Esophagus squamous epithelium (tissue), 5 donors: ENCODE measurements around the gene CMTR1. TPM values are rescaled to one million over a fixed set of nuclear protein-coding genes. Genes with fewer than 3 reads are reported as not detected.

Source experiments
- DNase-seq: peaks from one replicate; lab custom pipeline; 2025; lab: John Stamatoyannopoulos, UW
- H3K27ac ChIP-seq, 4 donors: fragments of 200-600 bp; sonication (generic); one replicate each; pipeline ENCODE4 v1.5.1; 2016 to 2019; ENCODE audit warnings: mild to moderate bottlenecking in 1 of 4
- H3K27me3 ChIP-seq, 4 donors: fragments of 200-600 bp; sonication (generic); 1 replicate in 3 of 4; 2 replicates in 1 of 4; pipeline versions ENCODE4 v1.5.1 to v1.6.0; 2017 to 2021; ENCODE audit warnings: antibody characterized with exemption in 1 of 4
- H3K36me3 ChIP-seq, 3 donors: fragments of 200-600 bp; sonication (generic); one replicate each; pipeline ENCODE4 v1.5.1; 2016 to 2019
- H3K4me1 ChIP-seq, 3 donors: fragments of 200-600 bp; sonication (generic); one replicate each; pipeline ENCODE4 v1.5.1; 2017 to 2019
- H3K4me3 ChIP-seq, 4 donors: fragments of 200-600 bp; sonication (generic); 1 replicate in 3 of 4; 2 replicates in 1 of 4; pipeline ENCODE4 v1.5.1; 2016 to 2019; ENCODE audit warnings: mild to moderate bottlenecking in 2 of 4, moderate library complexity in 1 of 4
- H3K9me3 ChIP-seq, 3 donors: fragments of 200-600 bp; sonication (generic); one replicate each; pipeline ENCODE4 v1.5.1; 2016 to 2019
- POLR2A ChIP-seq, 4 donors: fragments of 450-650 bp; IDR thresholded peaks; one replicate each; pipeline ENCODE4 v1.6.1; 2017; ENCODE audit warnings: antibody characterized with exemption in 4 of 4, mild to moderate bottlenecking in 4 of 4, moderate library complexity in 3 of 4
- WGBS, 2 donors: methylation state at CpG; one replicate each; pipeline ENCODE4 v1.1.5; 2018; 5-methylcytosine and 5-hydroxymethylcytosine counted together
- intact Hi-C: fragments of 100-400 bp; cut with DNase I; formaldehyde crosslinking; loops from one replicate; pipeline ENCODE4 v1.15.0; 2022
- total RNA-seq, 4 donors: library from RNA; depleted of rRNA; stranded (reverse); fragments of >200 nt; gene quantifications; one replicate each; pipeline ENCODE4 v1.1.0, GENCODE V29; 2016
- TF ChIP-seq, protein P1 (sequence below), 6 experiments: fragments of 450-650 bp in 4 of 6; fragments of 200-600 bp in 2 of 6; sonication (generic) in 2 of 6; IDR thresholded peaks; one replicate each; pipeline ENCODE4 v1.5.1; 2016 to 2019; ENCODE audit warnings: antibody characterized with exemption in 6 of 6, mild to moderate bottlenecking in 4 of 6, moderate library complexity in 4 of 6
- donor health status: DM: yes; HTN: yes; CAD: no.

The CMTR1 gene
- total RNA-seq, 4 donors from 2014 or later: 15.2 to 30.5 (median 20.5) TPM

DNA sequence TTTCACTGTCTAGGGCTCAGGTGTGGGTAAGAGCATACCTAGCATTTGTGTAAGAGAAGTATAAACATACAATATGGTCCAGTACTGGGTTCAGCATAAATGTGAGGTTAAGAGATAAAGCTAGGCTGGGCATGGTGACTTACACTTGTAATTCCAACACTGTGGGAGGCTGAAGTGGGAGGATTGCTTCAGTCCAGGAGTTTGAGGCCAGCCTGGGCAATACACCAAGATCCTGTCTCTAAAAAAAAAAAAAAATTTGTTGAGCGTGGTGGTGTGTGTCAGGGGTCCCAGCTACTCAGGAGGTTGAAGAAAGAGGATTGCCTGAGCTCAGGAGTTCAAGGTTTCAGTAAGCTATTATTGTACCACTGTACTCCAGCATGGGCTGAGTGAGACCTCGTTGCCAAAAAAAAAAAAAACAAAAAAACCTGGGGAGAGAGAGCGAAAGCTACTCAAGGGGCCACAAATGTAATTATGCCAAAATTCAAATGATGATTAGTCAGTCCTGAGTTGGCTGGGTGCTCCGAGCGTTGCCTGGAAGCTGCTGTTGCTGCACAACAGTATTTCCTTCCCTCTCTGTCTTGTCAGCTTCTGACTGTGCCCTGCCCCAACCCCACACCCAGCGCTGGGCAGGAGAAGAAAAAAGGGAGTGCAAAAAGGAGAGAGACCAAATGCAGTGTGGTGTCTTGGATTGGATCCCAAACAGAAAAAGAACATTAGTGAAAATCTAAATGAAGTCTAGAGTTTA is 24.0 kb downstream of the CMTR1 start:
- no peak for DNase-seq
- no peak overlapping the region for H3K4me3 ChIP-seq
- H3K27ac ChIP-seq: no peak overlapping the region
- peaks cover 5 to 98% (median 30%) of the 10 kb centered on the region in 3 donors for H3K36me3 ChIP-seq
- H3K9me3 ChIP-seq: no peaks in the 10 kb centered on the region
- peaks cover 0 to 21% (median 14%) of the 10 kb centered on the region in 3 donors for H3K4me1 ChIP-seq
- WGBS, 2 donors: 21 to 42% methylated on average over 6 of the region's 6 CpGs
- no peak for TF ChIP-seq POLR2A (IDR thresholded peaks at IDR 0.05)
- TF ChIP-seq, protein P1, sequence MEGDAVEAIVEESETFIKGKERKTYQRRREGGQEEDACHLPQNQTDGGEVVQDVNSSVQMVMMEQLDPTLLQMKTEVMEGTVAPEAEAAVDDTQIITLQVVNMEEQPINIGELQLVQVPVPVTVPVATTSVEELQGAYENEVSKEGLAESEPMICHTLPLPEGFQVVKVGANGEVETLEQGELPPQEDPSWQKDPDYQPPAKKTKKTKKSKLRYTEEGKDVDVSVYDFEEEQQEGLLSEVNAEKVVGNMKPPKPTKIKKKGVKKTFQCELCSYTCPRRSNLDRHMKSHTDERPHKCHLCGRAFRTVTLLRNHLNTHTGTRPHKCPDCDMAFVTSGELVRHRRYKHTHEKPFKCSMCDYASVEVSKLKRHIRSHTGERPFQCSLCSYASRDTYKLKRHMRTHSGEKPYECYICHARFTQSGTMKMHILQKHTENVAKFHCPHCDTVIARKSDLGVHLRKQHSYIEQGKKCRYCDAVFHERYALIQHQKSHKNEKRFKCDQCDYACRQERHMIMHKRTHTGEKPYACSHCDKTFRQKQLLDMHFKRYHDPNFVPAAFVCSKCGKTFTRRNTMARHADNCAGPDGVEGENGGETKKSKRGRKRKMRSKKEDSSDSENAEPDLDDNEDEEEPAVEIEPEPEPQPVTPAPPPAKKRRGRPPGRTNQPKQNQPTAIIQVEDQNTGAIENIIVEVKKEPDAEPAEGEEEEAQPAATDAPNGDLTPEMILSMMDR (IDR thresholded peaks at IDR 0.05): no peak
- intact Hi-C loops: no loop called here
- no peaks in the 10 kb centered on the region for H3K27me3 ChIP-seq

DNA sequence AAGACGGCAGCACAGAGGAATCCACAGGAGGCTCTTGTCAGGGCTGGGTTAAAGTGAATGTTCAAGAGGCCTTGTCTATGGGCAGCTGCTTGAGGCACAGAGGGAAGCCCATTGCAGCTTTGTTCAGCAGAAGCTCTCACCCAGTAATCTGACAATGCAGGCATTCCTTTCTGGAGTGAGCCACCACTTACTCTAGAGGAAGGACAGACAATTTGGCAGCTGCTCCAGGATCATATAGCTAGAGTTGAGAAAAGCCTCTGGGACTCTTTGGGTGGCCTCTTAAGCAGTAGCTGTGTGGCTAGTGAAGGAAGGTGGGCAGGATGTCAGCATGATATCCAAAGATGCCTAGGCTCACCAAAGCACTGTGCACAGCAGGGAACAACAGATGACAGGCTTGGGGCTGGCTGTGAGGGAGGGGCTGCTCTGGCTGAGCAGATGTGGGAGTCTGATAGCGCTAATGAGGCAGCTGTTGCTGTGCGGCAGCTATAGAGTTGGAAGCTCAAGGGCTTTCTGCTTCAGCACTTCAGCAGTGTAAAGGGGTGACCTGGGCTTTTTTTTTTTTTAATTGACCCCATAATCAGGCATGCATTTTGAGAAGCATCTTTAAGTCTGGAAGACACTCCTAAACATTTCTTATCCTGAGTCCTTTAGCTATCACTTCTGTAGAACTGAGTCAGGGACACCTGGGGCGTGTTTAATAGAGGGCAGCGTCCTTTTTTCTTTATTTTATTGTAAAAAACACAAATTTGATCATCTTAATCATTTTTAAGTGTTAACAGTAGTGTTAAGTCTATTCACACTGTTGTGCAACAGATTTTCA is 27.2 kb downstream of the CMTR1 start:
- Histone ChIP-seq H3K36me3 (peaks cover 17 to 98% (median 41%) of the 10 kb centered on the region in 3 donors), H3K4me1 (peaks cover 0 to 21% (median 8%) of the 10 kb centered on the region in 3 donors), H3K27ac (no peak overlapping the region), H3K4me3 (no peak overlapping the region), H3K9me3 (no peaks in the 10 kb centered on the region), H3K27me3 (no peaks in the 10 kb centered on the region)
- TF ChIP-seq, protein P1 (IDR thresholded peaks at IDR 0.05): no peak
- TF ChIP-seq POLR2A (IDR thresholded peaks at IDR 0.05): no peak
- intact Hi-C loops: no loop called here
- 86 to 94% methylated on average over 5 of the region's 5 CpGs for WGBS, 2 donors
- no peak for DNase-seq

DNA sequence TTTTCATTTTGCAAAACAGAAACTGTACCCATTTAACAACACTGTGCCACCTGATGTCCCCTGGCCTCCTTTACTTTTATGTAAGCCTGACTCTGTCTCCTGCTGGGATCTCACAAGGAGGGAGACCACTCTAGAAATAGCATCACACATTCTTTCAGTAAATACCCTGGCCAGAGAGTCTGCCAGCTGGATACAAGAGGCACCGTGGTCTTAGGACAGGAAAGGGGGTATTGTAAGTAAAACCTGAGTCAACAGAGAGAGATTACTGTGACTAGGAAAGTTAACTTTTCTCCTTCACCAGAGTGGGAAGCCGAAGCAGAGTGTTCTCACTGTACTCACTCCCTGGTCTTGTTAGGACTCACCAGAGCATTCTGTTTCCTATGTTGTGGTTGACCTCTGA is 27.8 kb downstream of the CMTR1 start:
- H3K27ac ChIP-seq: no peak overlapping the region
- H3K27me3 ChIP-seq: no peaks in the 10 kb centered on the region
- intact Hi-C loops: no loop called here
- WGBS, 2 donors: 83 to 86% methylated on average over 1 to 2 of the region's 2 CpGs
- no peak overlapping the region for H3K4me3 ChIP-seq
- peaks cover 0 to 19% (median 8%) of the 10 kb centered on the region in 3 donors for H3K4me1 ChIP-seq
- H3K9me3 ChIP-seq: no peaks in the 10 kb centered on the region
- DNase-seq: no peak
- H3K36me3 ChIP-seq: peaks cover 17 to 96% (median 41%) of the 10 kb centered on the region in 3 donors
- TF ChIP-seq, protein P1 (IDR thresholded peaks at IDR 0.05): no peak
- TF ChIP-seq POLR2A (IDR thresholded peaks at IDR 0.05): no peak

DNA sequence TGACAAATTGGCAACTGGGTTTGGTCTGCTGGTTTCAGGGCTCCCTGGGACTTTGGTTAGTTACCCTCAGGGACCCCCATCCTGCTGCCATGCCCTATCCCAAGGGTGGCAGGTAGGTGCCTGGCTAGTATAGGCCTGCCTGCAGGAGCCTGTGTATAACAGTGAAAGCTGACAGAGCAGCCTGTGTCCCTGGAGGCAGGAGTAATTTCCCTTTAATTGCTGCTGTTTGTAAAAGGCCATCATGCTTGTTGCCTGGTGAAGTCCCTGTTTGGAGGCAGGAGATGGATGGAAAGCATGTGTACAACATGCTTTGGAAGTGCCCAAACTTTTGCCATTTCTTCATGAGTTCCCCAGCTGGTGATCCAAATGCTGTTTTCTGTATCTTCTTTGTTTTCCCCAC is 30.1 kb downstream of the CMTR1 start:
- Histone ChIP-seq H3K27ac (no peak overlapping the region), H3K27me3 (no peaks in the 10 kb centered on the region), H3K36me3 (peaks cover 17 to 97% (median 41%) of the 10 kb centered on the region in 3 donors), H3K4me1 (no peaks in the 10 kb centered on the region), H3K9me3 (peaks cover 0 to 12% (median 0%) of the 10 kb centered on the region in 3 donors), H3K4me3 (no peak overlapping the region)
- intact Hi-C loops: no loop called here
- DNase-seq: no peak
- TF ChIP-seq POLR2A (IDR thresholded peaks at IDR 0.05): no peak
- TF ChIP-seq, protein P1 (IDR thresholded peaks at IDR 0.05): no peak

DNA sequence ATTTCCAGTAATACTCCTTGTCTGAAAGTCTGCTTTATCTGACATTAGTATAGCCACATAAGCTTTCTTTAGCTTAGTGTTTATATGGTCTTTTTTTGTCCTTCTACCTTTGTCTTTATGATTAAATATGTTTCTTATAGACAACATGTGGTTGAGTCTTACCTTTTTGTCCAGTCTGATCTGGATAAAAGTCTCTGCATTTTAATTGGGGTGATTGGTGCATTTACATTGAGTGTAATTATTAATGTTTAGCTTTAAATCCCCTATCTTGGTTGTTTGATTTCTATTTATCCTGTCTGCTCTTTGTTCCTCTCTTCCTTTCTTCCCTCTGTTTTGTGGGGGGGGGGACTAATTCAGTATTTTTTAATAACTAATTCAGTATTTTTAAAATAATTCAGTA is 34.7 kb downstream of the CMTR1 start:
- no peak overlapping the region for H3K4me3 ChIP-seq
- peaks cover 0 to 7% (median 0%) of the 10 kb centered on the region in 3 donors for H3K4me1 ChIP-seq
- peaks cover 0 to 12% (median 0%) of the 10 kb centered on the region in 3 donors for H3K9me3 ChIP-seq
- peaks cover 4 to 95% (median 28%) of the 10 kb centered on the region in 3 donors for H3K36me3 ChIP-seq
- H3K27ac ChIP-seq: no peak overlapping the region
- DNase-seq: no peak
- H3K27me3 ChIP-seq: no peaks in the 10 kb centered on the region
- no peak for TF ChIP-seq POLR2A (IDR thresholded peaks at IDR 0.05)
- TF ChIP-seq, protein P1 (IDR thresholded peaks at IDR 0.05): no peak
- intact Hi-C loops: no loop called here
